B cell (primary cell): Measurements from ENCODE around the gene FAM111A.

Source experiments
- EZH2 ChIP-seq: IDR thresholded peaks from 2 replicates; pipeline ENCODE4 v1.6.1; 2012; ENCODE audit warnings: borderline replicate concordance, low read depth, mild to moderate bottlenecking, moderate library complexity, low read length; ENCODE audit not compliant: insufficient read depth, poor library complexity, severe bottlenecking
- TF ChIP-seq, protein P1 (sequence below): fragments of 200-600 bp; IDR thresholded peaks from one replicate; pipeline ENCODE4 v1.8.0; 2022; ENCODE audit warnings: antibody characterized with exemption, mild to moderate bottlenecking

DNA sequence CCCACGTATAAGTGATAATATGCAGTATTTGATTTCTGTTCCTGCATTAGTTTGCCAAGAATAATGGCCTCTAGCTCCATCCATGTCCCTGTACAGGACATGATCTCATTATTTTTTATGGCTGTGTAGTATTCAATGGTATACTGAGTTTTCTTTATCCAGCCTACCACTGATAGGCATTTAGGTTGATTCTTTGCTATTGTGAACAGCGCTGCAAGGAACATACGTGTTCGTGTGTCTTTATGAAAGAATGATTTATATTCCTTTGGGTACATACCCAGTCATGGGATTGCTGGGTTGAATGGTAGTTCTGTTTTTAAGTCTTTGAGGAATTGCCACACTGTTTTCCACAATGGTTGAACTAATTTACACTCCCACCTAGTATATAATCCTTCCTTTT is 1.5 kb upstream of the FAM111A start:
- TF ChIP-seq EZH2 = no peak
- TF ChIP-seq, protein P1, sequence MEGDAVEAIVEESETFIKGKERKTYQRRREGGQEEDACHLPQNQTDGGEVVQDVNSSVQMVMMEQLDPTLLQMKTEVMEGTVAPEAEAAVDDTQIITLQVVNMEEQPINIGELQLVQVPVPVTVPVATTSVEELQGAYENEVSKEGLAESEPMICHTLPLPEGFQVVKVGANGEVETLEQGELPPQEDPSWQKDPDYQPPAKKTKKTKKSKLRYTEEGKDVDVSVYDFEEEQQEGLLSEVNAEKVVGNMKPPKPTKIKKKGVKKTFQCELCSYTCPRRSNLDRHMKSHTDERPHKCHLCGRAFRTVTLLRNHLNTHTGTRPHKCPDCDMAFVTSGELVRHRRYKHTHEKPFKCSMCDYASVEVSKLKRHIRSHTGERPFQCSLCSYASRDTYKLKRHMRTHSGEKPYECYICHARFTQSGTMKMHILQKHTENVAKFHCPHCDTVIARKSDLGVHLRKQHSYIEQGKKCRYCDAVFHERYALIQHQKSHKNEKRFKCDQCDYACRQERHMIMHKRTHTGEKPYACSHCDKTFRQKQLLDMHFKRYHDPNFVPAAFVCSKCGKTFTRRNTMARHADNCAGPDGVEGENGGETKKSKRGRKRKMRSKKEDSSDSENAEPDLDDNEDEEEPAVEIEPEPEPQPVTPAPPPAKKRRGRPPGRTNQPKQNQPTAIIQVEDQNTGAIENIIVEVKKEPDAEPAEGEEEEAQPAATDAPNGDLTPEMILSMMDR = no peak
